Ovary (tissue), 3 donors: ENCODE results near the gene FSCB.

Experiments used
- CTCF ChIP-seq, 3 donors: fragments of 450-650 bp in 2 of 3; fragments of 200-600 bp in 1 of 3; IDR thresholded peaks; one replicate each; pipeline versions ENCODE4 v1.5.1 to v1.8.0; 2016 to 2022; ENCODE audit warnings: antibody characterized with exemption in 3 of 3, mild to moderate bottlenecking in 1 of 3
- EP300 ChIP-seq: sonication (generic); formaldehyde crosslinking; IDR thresholded peaks from one replicate; pipeline ENCODE4 v1.6.1; 2017; ENCODE audit warnings: antibody characterized with exemption
- POLR2A ChIP-seq: fragments of 450-650 bp; IDR thresholded peaks from one replicate; pipeline ENCODE4 v1.6.1; 2017; ENCODE audit warnings: antibody characterized with exemption, mild to moderate bottlenecking, moderate library complexity
- donor health status: DM: no; HTN: no; CAD: no.

- TF ChIP-seq CTCF (IDR thresholded peaks at IDR 0.05) (no peak), POLR2A (no peak), EP300 (no peak)
Measured at GRCh38 chr14:44505588-44505987, 1.5 kb downstream of the FSCB start.
